Prostate gland (tissue), 2 donors: ENCODE results near the gene RACK1.

Source experiments
- CTCF ChIP-seq, 4 experiments: fragments of 200-600 bp in 2 of 4; fragments of 450-650 bp in 2 of 4; sonication (generic) in 2 of 4; IDR thresholded peaks; 1 replicate in 3 of 4; 2 replicates in 1 of 4; pipeline ENCODE4 v1.5.1; 2016 to 2019; ENCODE audit warnings: antibody characterized with exemption in 4 of 4, mild to moderate bottlenecking in 2 of 4, moderate library complexity in 2 of 4
- POLR2A ChIP-seq: fragments of 450-650 bp; IDR thresholded peaks from one replicate; pipeline ENCODE4 v1.6.1; 2016; ENCODE audit warnings: antibody characterized with exemption, mild to moderate bottlenecking

- TF ChIP-seq CTCF (IDR thresholded peaks at IDR 0.05), result no peak
- TF ChIP-seq POLR2A, result peak; percentile 10
Observed at GRCh38 chr5:181187500-181188213, 56.0 kb downstream of the RACK1 start.
